A673 (cell line): ENCODE data around the gene FIGN. TPM values are rescaled to one million over a fixed set of nuclear protein-coding genes. Genes with fewer than 3 reads are reported as not detected.

Source experiments
- BruUV-seq: library from RNA; stranded (reverse); fragments of 400-500 nt; replicated peaks from 2 replicates; lab custom pipeline; 2021; lab: Mats Ljungman, UMichigan
- CTCF ChIA-PET: fragments of 300-600 bp; sonication (Branson Sonifier 250); formaldehyde crosslinking; loops from one replicate; lab custom pipeline; 2022; ENCODE audit warnings: antibody characterized with exemption; lab: Charles Lee
- POLR2A ChIA-PET: fragments of 300-600 bp; sonication (Branson Sonifier 250); formaldehyde crosslinking; loops from one replicate; lab custom pipeline; 2022; ENCODE audit warnings: antibody characterized with exemption; ENCODE audit not compliant: low non-redundant PET; lab: Charles Lee
- DNase-seq: peaks from one replicate; pipeline ENCODE4 v3.0.0-alpha.2; 2015; ENCODE audit warnings: low spot score
- H3K27ac ChIP-seq: fragments of 200-600 bp; sonication (generic); 2 replicates; pipeline ENCODE4 v1.5.1; 2016; ENCODE audit warnings: mixed run types, low read depth, mild to moderate bottlenecking, mixed read lengths, antibody characterized with exemption, low read length; ENCODE audit not compliant: poor library complexity, severe bottlenecking
- H3K27me3 ChIP-seq: fragments of 200-600 bp; sonication (generic); replicated peaks from 2 replicates; pipeline ENCODE4 v1.6.1; 2017; ENCODE audit warnings: mixed run types, low read depth, mild to moderate bottlenecking, mixed read lengths, antibody characterized with exemption, low read length; ENCODE audit not compliant: insufficient read depth, poor library complexity
- H3K36me3 ChIP-seq: fragments of 200-600 bp; sonication (generic); 2 replicates; pipeline ENCODE4 v1.6.1; 2016; ENCODE audit warnings: mixed run types, mild to moderate bottlenecking, mixed read lengths, antibody characterized with exemption, low read length; ENCODE audit not compliant: insufficient read depth, poor library complexity, severe bottlenecking
- H3K4me1 ChIP-seq: fragments of 200-600 bp; sonication (generic); 2 replicates; pipeline ENCODE4 v1.6.1; 2017; ENCODE audit warnings: mixed run types, mild to moderate bottlenecking, mixed read lengths, antibody characterized with exemption, low read length; ENCODE audit not compliant: insufficient read depth, poor library complexity, severe bottlenecking
- H3K4me3 ChIP-seq: fragments of 200-600 bp; sonication (generic); 2 replicates; pipeline ENCODE4 v1.5.1; 2016; ENCODE audit warnings: low read depth, mixed run types, mild to moderate bottlenecking, mixed read lengths, low read length; ENCODE audit not compliant: poor library complexity, severe bottlenecking
- H3K9me3 ChIP-seq: fragments of 200-600 bp; sonication (generic); 2 replicates; pipeline ENCODE4 v1.6.1; 2016; ENCODE audit warnings: mixed run types, low read depth, mild to moderate bottlenecking, mixed read lengths, antibody characterized with exemption, low read length; ENCODE audit not compliant: poor library complexity, severe bottlenecking
- CTCF ChIP-seq: fragments of 300-800, 200-600 bp; sonication (generic); conservative IDR thresholded peaks from 2 replicates; pipeline ENCODE4 v1.5.1; 2017; ENCODE audit warnings: low read depth, mild to moderate bottlenecking, antibody characterized with exemption, low read length, moderate library complexity, mixed read lengths
- EZH2 ChIP-seq: fragments of 200-600 bp; sonication (generic); IDR thresholded peaks from 2 replicates; pipeline ENCODE4 v1.6.1; 2017; ENCODE audit warnings: borderline replicate concordance, low read depth, mild to moderate bottlenecking, mixed read lengths, antibody characterized with exemption, low read length; ENCODE audit not compliant: poor library complexity, severe bottlenecking
- intact Hi-C: fragments of 100-400 bp; cut with micrococcal nuclease; formaldehyde crosslinking; loops from one replicate; pipeline ENCODE4 v1.10.0; 2022; ENCODE audit not compliant: unreplicated experiment
- total RNA-seq: library from RNA; stranded (reverse); gene quantifications from 2 replicates; pipeline ENCODE4 v1.2.3, GENCODE V29; 2021

Gene FIGN
- total RNA-seq, 1 experiment from 2014 or later = 0.24 TPM

- POLR2A ChIA-PET = no interaction called here
- TF ChIP-seq EZH2 = no peak
- TF ChIP-seq CTCF = no peak
- H3K36me3 ChIP-seq = no peaks in the 10 kb centered on the region
- BruUV-seq = no TSS peak
- H3K27me3 ChIP-seq = peaks cover 47% of the 10 kb centered on the region
- no peak for DNase-seq
- intact Hi-C loops = no loop called here
- H3K4me3 ChIP-seq = no peak overlapping the region
- H3K27ac ChIP-seq = no peak overlapping the region
- no peaks in the 10 kb centered on the region for H3K4me1 ChIP-seq
- no peaks in the 10 kb centered on the region for H3K9me3 ChIP-seq
- CTCF ChIA-PET = no interaction called here
Measured at GRCh38 chr2:163600801-163601200, 135.0 kb downstream of the FIGN start.

GRCh38 chr2:163595028-163595427 is 140.8 kb downstream of the FIGN start:
- Histone ChIP-seq H3K9me3 (no peaks in the 10 kb centered on the region), H3K4me3 (no peak overlapping the region), H3K27ac (no peak overlapping the region), H3K4me1 (no peaks in the 10 kb centered on the region), H3K27me3 (peaks cover 24% of the 10 kb centered on the region), H3K36me3 (no peaks in the 10 kb centered on the region)
- BruUV-seq = no TSS peak
- DNase-seq = no peak
- TF ChIP-seq CTCF (no peak), EZH2 (no peak)
- intact Hi-C loops = no loop called here
- POLR2A ChIA-PET = no interaction called here
- CTCF ChIA-PET = no interaction called here

GRCh38 chr2:163594497-163594896 is 141.3 kb downstream of the FIGN start:
- Histone ChIP-seq H3K4me3 (no peak overlapping the region), H3K27me3 (peaks cover 23% of the 10 kb centered on the region), H3K9me3 (no peaks in the 10 kb centered on the region), H3K27ac (no peak overlapping the region), H3K36me3 (no peaks in the 10 kb centered on the region), H3K4me1 (no peaks in the 10 kb centered on the region)
- CTCF ChIA-PET = no interaction called here
- TF ChIP-seq CTCF (no peak), EZH2 (no peak)
- POLR2A ChIA-PET = no interaction called here
- BruUV-seq = no TSS peak
- DNase-seq = no peak
- intact Hi-C loops = no loop called here
